Testis (tissue), 3 donors: ENCODE results near the gene GTPBP4. TPM values are rescaled to one million over a fixed set of nuclear protein-coding genes. Genes with fewer than 3 reads are reported as not detected.

Source experiments
- DNase-seq: peaks from one replicate; pipeline ENCODE4 v3.0.0-alpha.2; 2019
- H3K27ac ChIP-seq, 2 donors: fragments of 200-600 bp; sonication (generic); one replicate each; pipeline ENCODE4 v1.5.1; 2019
- H3K27me3 ChIP-seq: fragments of 200-600 bp; sonication (generic); one replicate; pipeline ENCODE4 v1.5.1; 2019
- H3K36me3 ChIP-seq: fragments of 200-600 bp; sonication (generic); one replicate; pipeline ENCODE4 v1.5.1; 2017; ENCODE audit warnings: low read depth; ENCODE audit errors: missing control alignments
- H3K4me1 ChIP-seq: fragments of 200-600 bp; sonication (generic); one replicate; pipeline ENCODE4 v1.5.1; 2019
- H3K4me3 ChIP-seq, 2 donors: fragments of 200-600 bp; sonication (generic); one replicate each; pipeline ENCODE4 v1.5.1; 2017 to 2019
- H3K9me3 ChIP-seq: fragments of 200-600 bp; sonication (generic); one replicate; pipeline ENCODE4 v1.5.1; 2017
- POLR2A ChIP-seq: fragments of 450-650 bp; IDR thresholded peaks from one replicate; pipeline ENCODE4 v1.6.1; 2017; ENCODE audit warnings: antibody characterized with exemption, mild to moderate bottlenecking, moderate library complexity
- WGBS, 2 donors: methylation state at CpG; one replicate each; pipeline ENCODE4 v1.1.5; 2018; 5-methylcytosine and 5-hydroxymethylcytosine counted together
- intact Hi-C: fragments of 100-400 bp; cut with DNase I; formaldehyde crosslinking; loops from one replicate; pipeline ENCODE4 v1.15.1; 2023; ENCODE audit warnings: low total_unique reads
- polyA plus RNA-seq: library from polyadenylated mRNA; stranded (reverse); fragments of 350-450 nt; fragmentation: Illumina TruSeq; extraction: RNeasy Lipid Tissue Mini Kit (QIAGEN cat#74804); gene quantifications from one replicate; pipeline ENCODE4 v1.2.3, GENCODE V29; 2014; ENCODE audit warnings: low read depth, low replicate concordance; ENCODE audit not compliant: insufficient read depth
- total RNA-seq, 2 donors: library from RNA; depleted of rRNA; stranded (reverse); fragments of >200 nt; gene quantifications; one replicate each; pipeline ENCODE4 v1.2.3, GENCODE V29; 2016
- TF ChIP-seq, protein P1 (sequence below), 3 experiments: fragments of 450-650 bp in 2 of 3; fragments of 200-600 bp in 1 of 3; sonication (generic) in 1 of 3; IDR thresholded peaks; one replicate each; pipeline ENCODE4 v1.5.1; 2016 to 2019; ENCODE audit warnings: antibody characterized with exemption in 3 of 3, mild to moderate bottlenecking in 2 of 3, moderate library complexity in 1 of 3

GTPBP4 gene
- total and polyA plus RNA-seq, 3 donors from 2014 or later = 54.9 to 81.8 (median 57.2) TPM

DNA sequence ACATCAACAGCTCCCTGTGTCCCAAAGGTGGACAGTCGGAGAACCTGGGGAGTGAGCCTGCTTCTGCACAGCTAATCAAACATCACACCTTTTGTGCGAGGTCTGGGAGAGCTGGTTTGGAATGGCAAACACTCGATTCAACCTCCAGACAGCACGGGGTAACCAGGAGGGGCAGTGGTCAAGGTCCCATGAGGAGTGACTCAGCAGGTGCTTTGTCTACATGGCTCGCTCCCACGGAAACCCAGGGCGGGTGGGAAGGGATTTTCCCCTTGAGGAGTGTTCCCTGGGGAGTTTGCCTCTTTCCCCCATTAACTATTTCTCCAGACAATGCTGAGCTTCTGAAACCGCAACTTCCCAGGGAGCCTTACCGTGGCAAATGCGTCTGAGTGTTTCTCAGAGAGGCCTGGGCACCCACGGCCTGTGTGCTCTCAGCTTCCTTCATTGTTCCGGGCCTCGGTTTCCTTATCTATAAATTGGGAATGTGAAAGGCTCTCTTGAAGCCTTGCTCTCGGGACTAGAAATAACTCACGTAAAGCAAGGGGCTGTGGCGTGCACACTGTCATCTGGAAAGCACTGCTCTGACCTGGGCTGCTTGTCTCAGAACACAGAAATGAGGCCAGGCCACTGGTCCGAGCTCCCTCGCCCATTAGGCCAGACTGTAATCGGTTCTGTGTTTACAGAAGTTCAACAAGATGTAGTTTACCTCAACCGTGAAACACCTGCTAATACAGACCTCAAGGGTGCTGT is 14.0 kb upstream of the GTPBP4 start:
- H3K27me3 ChIP-seq = no peaks in the 10 kb centered on the region
- no peaks in the 10 kb centered on the region for H3K4me1 ChIP-seq
- 72 to 80% methylated on average over 20 of the region's 20 CpGs for WGBS, 2 donors
- H3K27ac ChIP-seq = no peak overlapping the region
- intact Hi-C loops = no loop called here
- no peaks in the 10 kb centered on the region for H3K9me3 ChIP-seq
- no peak overlapping the region for H3K4me3 ChIP-seq
- H3K36me3 ChIP-seq = no peaks in the 10 kb centered on the region
- TF ChIP-seq POLR2A = no peak
- TF ChIP-seq, protein P1, sequence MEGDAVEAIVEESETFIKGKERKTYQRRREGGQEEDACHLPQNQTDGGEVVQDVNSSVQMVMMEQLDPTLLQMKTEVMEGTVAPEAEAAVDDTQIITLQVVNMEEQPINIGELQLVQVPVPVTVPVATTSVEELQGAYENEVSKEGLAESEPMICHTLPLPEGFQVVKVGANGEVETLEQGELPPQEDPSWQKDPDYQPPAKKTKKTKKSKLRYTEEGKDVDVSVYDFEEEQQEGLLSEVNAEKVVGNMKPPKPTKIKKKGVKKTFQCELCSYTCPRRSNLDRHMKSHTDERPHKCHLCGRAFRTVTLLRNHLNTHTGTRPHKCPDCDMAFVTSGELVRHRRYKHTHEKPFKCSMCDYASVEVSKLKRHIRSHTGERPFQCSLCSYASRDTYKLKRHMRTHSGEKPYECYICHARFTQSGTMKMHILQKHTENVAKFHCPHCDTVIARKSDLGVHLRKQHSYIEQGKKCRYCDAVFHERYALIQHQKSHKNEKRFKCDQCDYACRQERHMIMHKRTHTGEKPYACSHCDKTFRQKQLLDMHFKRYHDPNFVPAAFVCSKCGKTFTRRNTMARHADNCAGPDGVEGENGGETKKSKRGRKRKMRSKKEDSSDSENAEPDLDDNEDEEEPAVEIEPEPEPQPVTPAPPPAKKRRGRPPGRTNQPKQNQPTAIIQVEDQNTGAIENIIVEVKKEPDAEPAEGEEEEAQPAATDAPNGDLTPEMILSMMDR (IDR thresholded peaks at IDR 0.05) = no peak
- DNase-seq = no peak

DNA sequence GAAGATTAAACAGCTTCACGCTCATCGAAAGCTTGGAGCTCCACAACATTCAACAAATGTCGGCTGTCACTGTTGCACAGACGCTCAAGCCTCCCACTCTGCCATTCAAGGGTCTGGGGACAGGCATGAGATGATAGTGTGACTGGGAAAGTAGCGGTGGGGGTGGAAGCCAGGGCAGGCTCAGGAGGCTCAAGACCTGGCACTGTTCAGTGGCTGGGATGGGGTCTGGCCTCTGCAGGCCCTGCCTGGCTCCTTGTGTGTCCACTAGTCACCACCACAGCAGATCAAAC is 13.5 kb upstream of the GTPBP4 start:
- no peak for DNase-seq
- Histone ChIP-seq H3K9me3 (no peaks in the 10 kb centered on the region), H3K27ac (no peak overlapping the region), H3K27me3 (no peaks in the 10 kb centered on the region), H3K4me3 (no peak overlapping the region), H3K36me3 (no peaks in the 10 kb centered on the region), H3K4me1 (no peaks in the 10 kb centered on the region)
- intact Hi-C loops = no loop called here
- no peak for TF ChIP-seq POLR2A
- TF ChIP-seq, protein P1 (IDR thresholded peaks at IDR 0.05) = no peak
- WGBS, 2 donors = 93 to 95% methylated on average over 5 of the region's 5 CpGs

DNA sequence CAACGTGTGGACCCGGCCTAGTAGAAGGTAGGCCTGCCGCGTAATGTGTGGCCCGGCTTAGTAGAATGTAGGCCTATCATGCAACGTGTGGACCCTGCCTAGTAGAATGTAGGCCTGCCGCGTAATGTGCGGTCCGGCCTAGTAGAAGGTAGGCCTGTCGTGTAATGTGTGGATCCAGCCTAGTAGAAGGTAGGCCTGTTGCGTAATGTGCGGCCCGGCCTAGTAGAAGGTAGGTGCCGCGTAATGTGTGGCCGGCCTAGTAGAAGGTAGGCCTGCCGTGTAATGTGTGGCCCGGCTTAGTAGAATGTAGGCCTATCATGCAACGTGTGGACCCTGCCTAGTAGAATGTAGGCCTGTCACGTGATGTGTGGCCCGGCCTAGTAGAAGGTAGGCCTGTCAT is 11.9 kb upstream of the GTPBP4 start:
- Histone ChIP-seq H3K27me3 (no peaks in the 10 kb centered on the region), H3K9me3 (no peaks in the 10 kb centered on the region), H3K4me1 (no peaks in the 10 kb centered on the region), H3K36me3 (no peaks in the 10 kb centered on the region), H3K4me3 (no peak overlapping the region), H3K27ac (no peak overlapping the region)
- intact Hi-C loops = no loop called here
- no peak for TF ChIP-seq POLR2A
- TF ChIP-seq, protein P1 (IDR thresholded peaks at IDR 0.05) = no peak
- DNase-seq = no peak
- 90 to 95% methylated on average over 22 of the region's 22 CpGs for WGBS, 2 donors

DNA sequence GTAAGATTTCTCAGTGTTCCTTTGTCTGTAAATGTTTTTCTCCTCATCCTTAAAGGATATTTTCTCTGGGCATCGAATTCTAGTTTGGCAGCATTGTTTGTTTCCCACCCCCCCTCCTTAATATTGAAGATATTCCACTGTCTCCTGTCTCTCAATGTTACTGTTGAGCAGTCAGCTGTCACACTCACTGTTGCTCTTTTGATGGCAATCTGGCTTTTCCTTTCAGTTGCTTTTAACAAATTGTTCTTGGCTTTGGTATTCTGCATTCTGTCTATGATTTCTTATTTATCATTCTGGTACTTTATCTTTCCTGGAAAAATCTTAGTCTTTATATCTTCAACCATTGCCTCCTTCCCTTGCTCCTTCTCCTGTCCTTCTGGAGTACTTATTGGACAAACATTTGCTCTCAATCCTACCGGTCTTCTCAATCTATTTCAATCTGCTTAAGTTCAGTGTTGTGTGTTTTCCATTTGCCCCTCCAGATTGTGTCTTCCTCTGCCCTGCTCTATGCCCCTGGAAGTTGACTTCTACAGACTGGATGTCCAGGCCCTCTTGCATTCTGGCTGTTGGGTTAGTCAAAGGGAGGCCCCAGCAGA is 9.3 kb upstream of the GTPBP4 start:
- Histone ChIP-seq H3K36me3 (no peaks in the 10 kb centered on the region), H3K27ac (no peak overlapping the region), H3K4me1 (no peaks in the 10 kb centered on the region), H3K27me3 (no peaks in the 10 kb centered on the region), H3K4me3 (no peak overlapping the region), H3K9me3 (no peaks in the 10 kb centered on the region)
- no peak for DNase-seq
- intact Hi-C loops = no loop called here
- no peak for TF ChIP-seq POLR2A
- TF ChIP-seq, protein P1 (IDR thresholded peaks at IDR 0.05) = no peak
- 90 to 95% methylated on average over 2 of the region's 2 CpGs for WGBS, 2 donors
